CD4-positive, CD25-positive, alpha-beta regulatory T cell (primary cell): ENCODE results near the gene ZFX. TPM values are rescaled to one million over a fixed set of nuclear protein-coding genes. Genes with fewer than 3 reads are reported as not detected.

ENCODE experiments used
- ATAC-seq, 2 donors: fragments of 150-1000 bp; cut with Tn5 transposase; one replicate each; pipeline ENCODE4 v1.10.0; 2021; ENCODE audit warnings: low read depth in 2 of 2, moderate number of reproducible peaks in 2 of 2, moderate library complexity in 1 of 2
- DNase-seq, 3 donors: peaks; one replicate each; pipeline versions ENCODE4 v3.0.0 to v3.0.0-alpha.2; 2012 to 2022; ENCODE audit warnings: mixed read lengths in 1 of 3
- H3K27ac ChIP-seq: one replicate; pipeline ENCODE4 v1.7.0; 2013; ENCODE audit warnings: mild to moderate bottlenecking, low read length; ENCODE audit not compliant: insufficient read depth, poor library complexity, severe bottlenecking
- H3K27me3 ChIP-seq: one replicate; pipeline ENCODE4 v1.7.0; 2013; ENCODE audit warnings: low read length; ENCODE audit not compliant: control insufficient read depth, insufficient read depth
- H3K36me3 ChIP-seq: one replicate; pipeline ENCODE4 v1.7.0; 2013; ENCODE audit warnings: mild to moderate bottlenecking, low read length, moderate library complexity; ENCODE audit not compliant: control insufficient read depth, insufficient read depth
- H3K4me1 ChIP-seq: 2 replicates; pipeline ENCODE4 v1.7.0; 2013; ENCODE audit warnings: mild to moderate bottlenecking, low read length; ENCODE audit not compliant: insufficient read depth, control insufficient read depth, poor library complexity, severe bottlenecking
- H3K4me3 ChIP-seq: one replicate; pipeline ENCODE4 v1.7.0; 2013; ENCODE audit warnings: low read depth, mild to moderate bottlenecking, low read length, moderate library complexity
- H3K9me3 ChIP-seq, 2 experiments: 1 replicate in 1 of 2; 2 replicates in 1 of 2; pipeline ENCODE4 v1.7.0; 2013; ENCODE audit warnings: low read length in 2 of 2, mild to moderate bottlenecking in 1 of 2, moderate library complexity in 1 of 2; ENCODE audit not compliant: control insufficient read depth in 2 of 2
- H3K27ac Mint-ChIP-seq, 3 donors: one replicate each; pipeline ENCODE4 v1.8.0; 2020 to 2022; ENCODE audit warnings: mild to moderate bottlenecking in 3 of 3, mixed read lengths in 3 of 3, moderate library complexity in 2 of 3
- H3K27me3 Mint-ChIP-seq: one replicate; pipeline ENCODE4 v1.8.0; 2022; ENCODE audit warnings: mild to moderate bottlenecking, mixed read lengths
- H3K36me3 Mint-ChIP-seq: one replicate; pipeline ENCODE4 v1.8.0; 2020; ENCODE audit warnings: mixed read lengths
- H3K4me1 Mint-ChIP-seq, 4 donors: one replicate each; pipeline ENCODE4 v1.8.0; 2020 to 2022; ENCODE audit warnings: mixed read lengths in 4 of 4, mild to moderate bottlenecking in 1 of 4
- H3K4me3 Mint-ChIP-seq, 4 donors: one replicate each; pipeline ENCODE4 v1.8.0; 2020 to 2022; ENCODE audit warnings: mild to moderate bottlenecking in 4 of 4, mixed read lengths in 4 of 4, moderate library complexity in 3 of 4
- H3K9me3 Mint-ChIP-seq, 7 donors: one replicate each; pipeline ENCODE4 v1.8.0; 2020 to 2022; ENCODE audit warnings: mixed read lengths in 7 of 7, mild to moderate bottlenecking in 3 of 7, moderate library complexity in 2 of 7
- polyA plus RNA-seq, 4 donors: library from polyadenylated mRNA; unstranded; fragments of 300-500 nt; fragmentation: Illumina TruSeq; gene quantifications; one replicate each; pipeline ENCODE4 v1.2.3, GENCODE V29; 2021
- total RNA-seq: library from RNA; stranded (reverse); gene quantifications from one replicate; pipeline ENCODE4 v1.2.3, GENCODE V29; 2022

The ZFX gene
- total and polyA plus RNA-seq, 5 donors from 2014 or later: 20.4 to 104 (median 39.2) TPM

GRCh38 chrX:24259544-24260240 is 110.2 kb downstream of the ZFX start:
- H3K4me3 ChIP-seq: no peak overlapping the region
- H3K27me3 Mint-ChIP-seq: peaks cover 5% of the 10 kb centered on the region
- peaks cover 0 to 1% (median 0%) of the 10 kb centered on the region in 7 donors for H3K9me3 Mint-ChIP-seq
- H3K27me3 ChIP-seq: no peaks in the 10 kb centered on the region
- no peaks in the 10 kb centered on the region for H3K36me3 Mint-ChIP-seq
- H3K9me3 ChIP-seq: no peaks in the 10 kb centered on the region
- no peaks in the 10 kb centered on the region for H3K36me3 ChIP-seq
- no peak overlapping the region for H3K27ac Mint-ChIP-seq
- H3K4me1 ChIP-seq: no peaks in the 10 kb centered on the region
- H3K27ac ChIP-seq: no peak overlapping the region
- no peak overlapping the region for H3K4me3 Mint-ChIP-seq
- H3K4me1 Mint-ChIP-seq: peaks cover 0 to 7% (median 5%) of the 10 kb centered on the region in 4 donors
- ATAC-seq: no peak
- peak in 1 of 3 donors; percentile 61 for DNase-seq

- Mint-ChIP-seq H3K27ac (peak overlapping the region in 1 of 3 donors; percentile 13), H3K9me3 (no peaks in the 10 kb centered on the region), H3K4me1 (peaks cover 0 to 7% (median 5%) of the 10 kb centered on the region in 4 donors), H3K4me3 (no peak overlapping the region), H3K36me3 (no peaks in the 10 kb centered on the region), H3K27me3 (peaks cover 7% of the 10 kb centered on the region)
- ATAC-seq (peak; percentile 46 to 55), DNase-seq (peak in 1 of 3 donors; percentile 56)
- no peaks in the 10 kb centered on the region for H3K9me3 ChIP-seq
- H3K27ac ChIP-seq: no peak overlapping the region
- no peak overlapping the region for H3K4me3 ChIP-seq
- H3K36me3 ChIP-seq: no peaks in the 10 kb centered on the region
- no peaks in the 10 kb centered on the region for H3K27me3 ChIP-seq
- no peaks in the 10 kb centered on the region for H3K4me1 ChIP-seq
These were observed 111.5 kb downstream of the ZFX start for GRCh38 chrX:24260842-24261550.

- H3K9me3 Mint-ChIP-seq: no peaks in the 10 kb centered on the region
These were observed 112.8 kb downstream of the ZFX start for GRCh38 chrX:24262309-24262708.

GRCh38 chrX:24264383-24264782 is 114.9 kb downstream of the ZFX start:
- peaks cover 10% of the 10 kb centered on the region for H3K27me3 Mint-ChIP-seq
- Histone ChIP-seq H3K27ac (no peak overlapping the region), H3K4me3 (no peak overlapping the region), H3K27me3 (no peaks in the 10 kb centered on the region), H3K36me3 (no peaks in the 10 kb centered on the region), H3K9me3 (no peaks in the 10 kb centered on the region), H3K4me1 (no peaks in the 10 kb centered on the region)
- peaks cover 0 to 7% (median 5%) of the 10 kb centered on the region in 4 donors for H3K4me1 Mint-ChIP-seq
- ATAC-seq: no peak
- H3K36me3 Mint-ChIP-seq: no peaks in the 10 kb centered on the region
- no peak for DNase-seq
- no peak overlapping the region for H3K4me3 Mint-ChIP-seq
- H3K27ac Mint-ChIP-seq: no peak overlapping the region
- H3K9me3 Mint-ChIP-seq: peaks cover 0 to under 1% (median 0%) of the 10 kb centered on the region in 7 donors

More at GRCh38 chrX:24262309-24262708, 112.8 kb downstream of the ZFX start:
- no peaks in the 10 kb centered on the region for H3K9me3 ChIP-seq
- H3K4me3 ChIP-seq: no peak overlapping the region
- Mint-ChIP-seq H3K36me3 (no peaks in the 10 kb centered on the region), H3K4me1 (peaks cover 0 to 7% (median 5%) of the 10 kb centered on the region in 4 donors), H3K27ac (peak overlapping the region in 1 of 3 donors; percentile 15), H3K4me3 (no peak overlapping the region), H3K27me3 (peaks cover 10% of the 10 kb centered on the region)
- no peaks in the 10 kb centered on the region for H3K36me3 ChIP-seq
- H3K4me1 ChIP-seq: no peaks in the 10 kb centered on the region
- DNase-seq (no peak), ATAC-seq (no peak)
- no peak overlapping the region for H3K27ac ChIP-seq
- no peaks in the 10 kb centered on the region for H3K27me3 ChIP-seq

Other genes with a start within 250 kb of the ZFX start
- 13.5 TPM for gene APOO, start 241.8 kb upstream of the ZFX start, total RNA-seq
- 10 to 100 TPM; 13.9 to 20.9 (median 15.2) TPM for gene APOO, start 241.8 kb upstream of the ZFX start, polyA plus RNA-seq
- not detected for gene CXorf58, start 241.7 kb upstream of the ZFX start, total RNA-seq
- gene CXorf58, start 241.7 kb upstream of the ZFX start, polyA plus RNA-seq: not detected
- gene KLHL15, start 122.5 kb upstream of the ZFX start, total RNA-seq: 29.2 TPM
- gene KLHL15, start 122.5 kb upstream of the ZFX start, polyA plus RNA-seq: 1 to 10 TPM; 1.8 to 2.2 (median 2.0) TPM
- 228 TPM for gene EIF2S3, start 94.8 kb upstream of the ZFX start, total RNA-seq
- gene EIF2S3, start 94.8 kb upstream of the ZFX start, polyA plus RNA-seq: 100 to 1,000 TPM in 2 of 4 donors, 10 to 100 TPM in 2; 55.7 to 137 (median 111) TPM
- not detected for gene SUPT20HL2, start 164.3 kb downstream of the ZFX start, total RNA-seq
- gene SUPT20HL2, start 164.3 kb downstream of the ZFX start, polyA plus RNA-seq: not detected
- not detected for gene SUPT20HL1, start 210.9 kb downstream of the ZFX start, total RNA-seq
- gene SUPT20HL1, start 210.9 kb downstream of the ZFX start, polyA plus RNA-seq: not detected